Heart left ventricle (tissue), 13 donors: ENCODE measurements around the gene CDK5RAP2.

Experiments
- CTCF ChIP-seq, 12 donors: fragments of 200-600 bp; sonication (generic) in 4 of 12; IDR thresholded peaks; one replicate each; pipeline versions ENCODE4 v1.5.0 to v1.8.0; 2018 to 2022; ENCODE audit warnings: antibody characterized with exemption in 12 of 12, mild to moderate bottlenecking in 5 of 12
- POLR2A ChIP-seq, 2 donors: fragments of 450-650 bp; IDR thresholded peaks; one replicate each; pipeline ENCODE4 v1.6.1; 2017; ENCODE audit warnings: antibody characterized with exemption in 2 of 2, mild to moderate bottlenecking in 2 of 2, moderate library complexity in 2 of 2
- donor health status: ischemic (EF 13 %, LVEDD 7.1; RV severe dilation, severe dysfunction).
- donor health status: DM: no; HTN: yes; CAD: no.
- donor health status: DM: no; HTN: no; CAD: no.
- donor health status: ischemic (EF 25% LVEDD 6.9; RV normal size, moderate dysfunction).
- donor health status: ischemic (EF 25% LVEDD 5.7; RV mildly dilated, moderate dysfunction).
- donor health status: ischemic (EF 35%, LVEDD 5.7; RV mildly dilated, moderate dysfunction).
- donor health status: nonischemic (EF 11% LVEDD 7.7; RV severe dilation, severe dysfunction).
- donor health status: DM: yes; HTN: yes; CAD: no.
- donor health status: PGD.
- donor health status: ischemic (EF 29% LVEDD 5.4; RV normal size, mild dysfunction).
- donor health status: nonischemic (EF 23%, LVEDD 6.1; RV moderate dilation, normal function).

- TF ChIP-seq CTCF (IDR thresholded peaks at IDR 0.05) (no peak), POLR2A (IDR thresholded peaks at IDR 0.05) (no peak)
Measured at GRCh38 chr9:120524863-120525262, 55.1 kb downstream of the CDK5RAP2 start.
